ENCODE results near the gene TBC1D8. TPM values are rescaled to one million over a fixed set of nuclear protein-coding genes. Genes with fewer than 3 reads are reported as not detected.

TBC1D8 gene
- total and polyA plus RNA-seq, 3 donors from 2014 or later: 62.2 to 125 (median 90.1) TPM

DNA sequence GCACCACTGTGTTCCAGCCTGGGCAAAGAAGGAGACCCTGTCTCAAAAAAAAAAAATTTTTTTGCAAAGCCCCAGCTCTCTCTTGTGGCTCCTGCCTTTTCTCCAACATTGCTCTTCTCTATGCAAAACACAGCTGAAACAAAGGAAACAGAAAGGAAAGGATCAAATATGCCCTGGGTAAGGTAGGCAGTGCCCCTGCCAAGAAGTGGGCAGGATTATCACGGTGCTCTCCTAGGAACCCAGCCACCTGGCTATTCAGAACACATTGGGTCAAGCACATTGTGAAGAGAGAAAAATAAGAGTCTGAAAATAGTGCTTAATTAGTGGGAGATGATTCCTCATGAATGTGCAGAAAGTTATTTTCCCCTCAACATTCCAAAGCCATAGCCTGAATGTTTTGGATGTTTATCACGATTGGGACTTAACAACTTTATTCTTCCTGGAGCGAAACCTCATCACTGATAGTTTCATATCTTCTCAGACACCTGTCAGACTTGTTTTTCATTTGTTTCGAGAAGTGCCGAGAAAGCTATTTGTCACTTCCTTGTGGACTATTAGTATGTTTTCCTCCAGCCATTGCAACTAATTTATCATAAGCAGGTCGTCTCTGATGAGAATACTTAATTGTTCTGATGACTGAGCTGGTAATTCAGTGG, 191.8 kb downstream of the TBC1D8 start:
- 56 to 60% methylated on average over 6 of the region's 6 CpGs for WGBS, 2 donors
- Histone ChIP-seq H3K9me3 (no peaks in the 10 kb centered on the region), H3K4me3 (no peak overlapping the region), H3K27ac (no peak overlapping the region), H3K36me3 (ENCODE audit: low read depth, missing control alignments) (no peaks in the 10 kb centered on the region), H3K4me1 (no peaks in the 10 kb centered on the region), H3K27me3 (no peaks in the 10 kb centered on the region)
- DNase-seq: no peak
- TF ChIP-seq CTCF (IDR thresholded peaks at IDR 0.05) (no peak), POLR2A (IDR thresholded peaks at IDR 0.05) (no peak)
- intact Hi-C loops (cut with DNase I; ENCODE audit: low total_unique reads): no loop called here

DNA sequence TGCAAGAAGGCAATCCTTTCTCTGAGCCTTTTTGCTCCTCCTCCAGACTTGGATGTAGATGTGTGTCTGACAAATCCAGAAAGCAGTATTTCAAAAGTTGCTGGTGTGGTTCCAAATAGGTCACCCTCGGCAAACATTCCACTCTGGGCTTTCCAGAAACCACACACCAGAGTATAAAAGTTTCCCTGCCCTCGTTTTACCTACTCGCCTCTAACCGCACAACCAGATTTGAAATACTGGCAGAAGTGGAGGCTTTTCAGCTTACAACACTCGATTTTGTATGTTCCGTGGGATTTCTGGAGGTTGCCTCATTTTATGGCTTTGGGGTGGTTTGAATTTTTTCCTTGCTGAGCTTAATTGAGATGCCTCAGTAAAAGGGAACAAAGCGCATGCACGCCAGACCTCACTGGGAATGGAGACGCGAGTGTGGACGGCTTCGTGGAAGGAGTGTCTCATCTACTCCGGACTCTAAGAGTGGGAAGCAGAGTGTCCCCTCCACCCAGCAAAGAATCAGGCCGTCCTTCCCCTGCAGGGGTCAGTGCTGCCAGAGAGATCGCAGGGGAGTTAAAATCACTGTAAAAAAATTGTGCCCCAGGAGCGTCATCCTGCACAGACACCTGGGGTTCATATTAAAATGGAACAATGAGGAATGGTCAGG, 193.1 kb downstream of the TBC1D8 start:
- Histone ChIP-seq H3K4me3 (no peak overlapping the region), H3K27ac (no peak overlapping the region), H3K36me3 (ENCODE audit: low read depth, missing control alignments) (no peaks in the 10 kb centered on the region), H3K27me3 (no peaks in the 10 kb centered on the region), H3K9me3 (no peaks in the 10 kb centered on the region), H3K4me1 (no peaks in the 10 kb centered on the region)
- WGBS, 2 donors: 58 to 60% methylated on average over 16 of the region's 16 CpGs
- TF ChIP-seq CTCF (IDR thresholded peaks at IDR 0.05): no peak
- TF ChIP-seq POLR2A (IDR thresholded peaks at IDR 0.05): no peak
- DNase-seq: no peak
- intact Hi-C loops (cut with DNase I; ENCODE audit: low total_unique reads): no loop called here

Small RNA genes within 50 kb of the gene (small RNA-seq; reads per million reads assigned to genes)
- gene BBIP1P1: 0 reads per million in 2 donors

Other genes starting within 250 kb of the TBC1D8 start
- 100 to 1,000 TPM; 404 to 715 TPM for gene RPL31, start 149.1 kb downstream of the TBC1D8 start, total RNA-seq
- gene RPL31, start 149.1 kb downstream of the TBC1D8 start, polyA plus RNA-seq (ENCODE audit: insufficient read depth, low read depth, low replicate concordance): 1,643 TPM
- 10 to 100 TPM; 43.7 to 45.7 TPM for gene CNOT11, start 101.5 kb upstream of the TBC1D8 start, total RNA-seq
- gene CNOT11, start 101.5 kb upstream of the TBC1D8 start, polyA plus RNA-seq (ENCODE audit: insufficient read depth, low read depth, low replicate concordance): 81.1 TPM
- 100 to 1,000 TPM in 1 of 2 donors, 10 to 100 TPM in 1; 95.0 to 107 TPM for gene RNF149, start 157.3 kb upstream of the TBC1D8 start, total RNA-seq
- gene RNF149, start 157.3 kb upstream of the TBC1D8 start, polyA plus RNA-seq (ENCODE audit: insufficient read depth, low read depth, low replicate concordance): 58.0 TPM
- under 1 TPM; 0.19 to 0.47 TPM for gene CREG2, start 236.1 kb upstream of the TBC1D8 start, total RNA-seq
- 0.42 TPM for gene CREG2, start 236.1 kb upstream of the TBC1D8 start, polyA plus RNA-seq (ENCODE audit: insufficient read depth, low read depth, low replicate concordance)

Measured in testis (tissue), 3 donors.